Kasumi-1 (cell line): Measurements from ENCODE around the gene PHF1.

Experiments
- DNase-seq, 2 experiments: peaks; one replicate each; lab custom pipeline; 2025; lab: John Stamatoyannopoulos, UW

Gene PHF1

GRCh38 chr6:33431880-33432541, 21.2 kb downstream of the PHF1 start:
- peak; percentile 62 to 82 for DNase-seq

- DNase-seq: no peak
Measured at GRCh38 chr6:33432546-33432945, 21.7 kb downstream of the PHF1 start.

GRCh38 chr6:33433001-33433543, 22.3 kb downstream of the PHF1 start:
- no peak for DNase-seq

- no peak for DNase-seq
Measured at GRCh38 chr6:33433544-33434191, 22.9 kb downstream of the PHF1 start.

- no peak for DNase-seq
Measured at GRCh38 chr6:33434961-33435360, 24.1 kb downstream of the PHF1 start.

GRCh38 chr6:33437666-33438065, 26.9 kb downstream of the PHF1 start:
- DNase-seq: no peak

- no peak for DNase-seq
Measured at GRCh38 chr6:33438978-33439594, 28.3 kb downstream of the PHF1 start.

GRCh38 chr6:33439956-33440648, 29.3 kb downstream of the PHF1 start:
- no peak for DNase-seq

- DNase-seq: no peak
Measured at GRCh38 chr6:33440649-33441309, 30.0 kb downstream of the PHF1 start.

- no peak for DNase-seq
Measured at GRCh38 chr6:33441457-33441856, 30.6 kb downstream of the PHF1 start.

GRCh38 chr6:33442283-33442682, 31.5 kb downstream of the PHF1 start:
- DNase-seq: no peak

- DNase-seq: no peak
Measured at GRCh38 chr6:33443025-33443424, 32.2 kb downstream of the PHF1 start.

GRCh38 chr6:33443619-33444504, 33.0 kb downstream of the PHF1 start:
- DNase-seq: no peak

- DNase-seq: no peak
Measured at GRCh38 chr6:33445119-33445603, 34.3 kb downstream of the PHF1 start.

- no peak for DNase-seq
Measured at GRCh38 chr6:33446356-33446755, 35.5 kb downstream of the PHF1 start.

- peak in 1 of 2 experiments; percentile 17 for DNase-seq
Measured at GRCh38 chr6:33450434-33450833, 39.6 kb downstream of the PHF1 start.

GRCh38 chr6:33451606-33452005, 40.8 kb downstream of the PHF1 start:
- DNase-seq: no peak

GRCh38 chr6:33452496-33452895, 41.7 kb downstream of the PHF1 start:
- DNase-seq: no peak

GRCh38 chr6:33453393-33454008, 42.7 kb downstream of the PHF1 start:
- DNase-seq: peak in 1 of 2 experiments; percentile 26
